Measurements from ENCODE around the gene YY1AP1. TPM values are rescaled to one million over a fixed set of nuclear protein-coding genes. Genes with fewer than 3 reads are reported as not detected.
A peak's percentile ranks its signal among the peaks of the same experiment; 100 is the strongest.
"Not testable (repeated sequence)": the region's sequence is repeated elsewhere in the genome, so short reads cannot be mapped to it uniquely, and the experiment has no call there.

The YY1AP1 gene
- total and polyA plus RNA-seq, 4 donors, result 13.3 to 43.8 (median 26.6) TPM

- no peaks in the 10 kb centered on the region for H3K9me3 ChIP-seq (ENCODE audit: control insufficient read depth in 4 of 4, low read length in 3 of 4)
- H3K27ac ChIP-seq (ENCODE audit: low read depth in 1 of 2, low read length in 2 of 2), result peak overlapping the region in 1 of 2 donors; percentile 36
- H3K36me3 ChIP-seq (ENCODE audit: control insufficient read depth in 4 of 4, insufficient read depth in 3 of 4, low read depth in 1 of 4, low read length in 3 of 4), result no peaks in the 10 kb centered on the region
- WGBS, result 84% methylated on average over 13 of the region's 13 CpGs
- no peak overlapping the region for H3K9ac ChIP-seq (ENCODE audit: low read depth in 1 of 2, low read length in 2 of 2)
- H3K4me3 ChIP-seq (ENCODE audit: low read depth in 1 of 3, low read length in 3 of 3), result no peak overlapping the region
- no peak for DNase-seq (ENCODE audit: low spot score)
- peaks cover 8 to 10% (median 9%) of the 10 kb centered on the region in 4 donors for H3K4me1 ChIP-seq (ENCODE audit: control insufficient read depth in 4 of 4, insufficient read depth in 4 of 4, low read length in 3 of 4)
- no peaks in the 10 kb centered on the region for H3K27me3 ChIP-seq (ENCODE audit: control insufficient read depth in 4 of 4, insufficient read depth in 4 of 4, low read length in 3 of 4)
- TF ChIP-seq HNF4G (IDR thresholded peaks at IDR 0.05) (no peak), NR2F2 (IDR thresholded peaks at IDR 0.05) (no peak), RAD21 (IDR thresholded peaks at IDR 0.05) (no peak), HNF4A (conservative IDR thresholded peaks at IDR 0.05) (peak; percentile 64 to 67)
Measured at GRCh38 chr1:155698382-155699038, 9.9 kb upstream of the YY1AP1 start.

GRCh38 chr1:155697616-155698015 is 9.0 kb upstream of the YY1AP1 start:
- not testable (repeated sequence) for H3K9me3 ChIP-seq (ENCODE audit: control insufficient read depth in 4 of 4, low read length in 3 of 4); H3K9ac ChIP-seq (ENCODE audit: low read depth in 1 of 2, low read length in 2 of 2); H3K36me3 ChIP-seq (ENCODE audit: control insufficient read depth in 4 of 4, insufficient read depth in 3 of 4, low read depth in 1 of 4, low read length in 3 of 4); H3K27ac ChIP-seq (ENCODE audit: low read depth in 1 of 2, low read length in 2 of 2); DNase-seq (ENCODE audit: low spot score); H3K4me3 ChIP-seq (ENCODE audit: low read depth in 1 of 3, low read length in 3 of 3); H3K27me3 ChIP-seq (ENCODE audit: control insufficient read depth in 4 of 4, insufficient read depth in 4 of 4, low read length in 3 of 4)
- peaks cover 8 to 10% (median 9%) of the 10 kb centered on the region in 4 donors for H3K4me1 ChIP-seq (ENCODE audit: control insufficient read depth in 4 of 4, insufficient read depth in 4 of 4, low read length in 3 of 4)
- 94% methylated on average over 11 of the region's 11 CpGs for WGBS

GRCh38 chr1:155697046-155697445 is 8.5 kb upstream of the YY1AP1 start:
- Histone ChIP-seq H3K9me3 (ENCODE audit: control insufficient read depth in 4 of 4, low read length in 3 of 4) (no peaks in the 10 kb centered on the region), H3K36me3 (ENCODE audit: control insufficient read depth in 4 of 4, insufficient read depth in 3 of 4, low read depth in 1 of 4, low read length in 3 of 4) (no peaks in the 10 kb centered on the region), H3K4me3 (ENCODE audit: low read depth in 1 of 3, low read length in 3 of 3) (no peak overlapping the region), H3K9ac (ENCODE audit: low read depth in 1 of 2, low read length in 2 of 2) (no peak overlapping the region), H3K27me3 (ENCODE audit: control insufficient read depth in 4 of 4, insufficient read depth in 4 of 4, low read length in 3 of 4) (no peaks in the 10 kb centered on the region), H3K27ac (ENCODE audit: low read depth in 1 of 2, low read length in 2 of 2) (no peak overlapping the region), H3K4me1 (ENCODE audit: control insufficient read depth in 4 of 4, insufficient read depth in 4 of 4, low read length in 3 of 4) (peaks cover 8 to 10% (median 9%) of the 10 kb centered on the region in 4 donors)
- TF ChIP-seq HNF4G (IDR thresholded peaks at IDR 0.05), result no peak
- no peak for TF ChIP-seq REST (IDR thresholded peaks at IDR 0.05)
- TF ChIP-seq HNF4A (conservative IDR thresholded peaks at IDR 0.05), result no peak
- no peak for TF ChIP-seq TAF1 (conservative IDR thresholded peaks at IDR 0.05)
- no peak for TF ChIP-seq ZBTB33 (IDR thresholded peaks at IDR 0.05)
- TF ChIP-seq NR2F2 (IDR thresholded peaks at IDR 0.05), result no peak
- 98% methylated on average over 10 of the region's 10 CpGs for whole genome bisulfite sequencing
- no peak for DNase-seq (ENCODE audit: low spot score)

All from liver (tissue), 9 donors.